SK-N-SH (cell line): ENCODE results near the gene FAT1. TPM values are rescaled to one million over a fixed set of nuclear protein-coding genes. Genes with fewer than 3 reads are reported as not detected.

Source experiments
- CTCF ChIA-PET: fragments of 300-600, 350-600 bp; formaldehyde crosslinking; extraction: SDS; loops from one replicate; lab custom pipeline; 2021; lab: Yijun Ruan, JAX
- POLR2A ChIA-PET: fragments of 350-600 bp; sonication (Branson Sonifier 250); formaldehyde crosslinking; extraction: SDS; loops from one replicate; lab custom pipeline; 2020; ENCODE audit warnings: antibody characterized with exemption, inconsistent platforms; lab: Yijun Ruan, JAX
- DNase-seq: peaks from one replicate; pipeline ENCODE4 v3.0.0; 2012
- H2AFZ ChIP-seq: fragments of 200-600 bp; sonication (generic); 2 replicates; pipeline ENCODE4 v1.8.1; 2016; ENCODE audit warnings: antibody characterized with exemption, mild to moderate bottlenecking, low read depth
- H3F3A ChIP-seq: fragments of 200-600 bp; sonication (generic); replicated peaks from 2 replicates; pipeline ENCODE3; 2016; ENCODE audit warnings: antibody characterized with exemption, mild to moderate bottlenecking; ENCODE audit not compliant: insufficient read depth
- H3K27ac ChIP-seq, 2 experiments: fragments of 200-500 bp in 1 of 2; fragments of 200-600 bp in 1 of 2; sonication (Bioruptor generic) in 1 of 2; sonication (generic), shearing (Covaris generic) in 1 of 2; 2 replicates each; pipeline versions ENCODE4 v1.5.1 to v1.6.1; 2014 to 2016; ENCODE audit warnings: low read depth in 2 of 2, inconsistent platforms in 1 of 2, low read length in 1 of 2, mild to moderate bottlenecking in 1 of 2, mixed read lengths in 1 of 2
- H3K27me3 ChIP-seq: fragments of 200-600 bp; sonication (generic), shearing (Covaris generic); 2 replicates; pipeline ENCODE4 v1.6.1; 2016; ENCODE audit warnings: mixed run types; ENCODE audit not compliant: insufficient read depth
- H3K36me3 ChIP-seq, 2 experiments: fragments of 200-500 bp in 1 of 2; fragments of 200-600 bp in 1 of 2; sonication (Bioruptor generic) in 1 of 2; sonication (generic) in 1 of 2; replicated peaks in 1 of 2; 2 replicates each; pipeline versions ENCODE3 to v1.5.1; 2014 to 2016; ENCODE audit warnings: low read length in 1 of 2, mild to moderate bottlenecking in 1 of 2; ENCODE audit not compliant: insufficient read depth in 2 of 2, control insufficient read depth in 1 of 2
- H3K4me1 ChIP-seq, 2 experiments: fragments of 200-500 bp in 1 of 2; fragments of 200-600 bp in 1 of 2; sonication (Bioruptor generic) in 1 of 2; sonication (generic), shearing (Covaris generic) in 1 of 2; 2 replicates each; pipeline versions ENCODE4 v1.5.1 to v1.6.1; 2014 to 2016; ENCODE audit warnings: low read depth in 1 of 2, low read length in 1 of 2, mixed run types in 1 of 2; ENCODE audit not compliant: insufficient read depth in 2 of 2, control insufficient read depth in 1 of 2
- H3K4me2 ChIP-seq: fragments of 200-600 bp; sonication (generic), shearing (Covaris generic); 2 replicates; pipeline ENCODE4 v1.6.1; 2017; ENCODE audit warnings: mixed run types
- H3K4me3 ChIP-seq, 2 experiments: fragments of 200-500 bp in 1 of 2; fragments of 200-600 bp in 1 of 2; sonication (Bioruptor generic) in 1 of 2; sonication (generic), shearing (Covaris generic) in 1 of 2; 2 replicates each; pipeline versions ENCODE4 v1.5.1 to v1.8.1; 2014 to 2016; ENCODE audit warnings: low read depth in 2 of 2, inconsistent platforms in 1 of 2, low read length in 1 of 2, mild to moderate bottlenecking in 1 of 2, mixed read lengths in 1 of 2, moderate library complexity in 1 of 2
- H3K79me2 ChIP-seq: fragments of 200-600 bp; sonication (generic); 2 replicates; pipeline ENCODE4 v1.8.1; 2017; ENCODE audit warnings: mild to moderate bottlenecking; ENCODE audit not compliant: insufficient read depth
- H3K9ac ChIP-seq: fragments of 200-600 bp; sonication (generic); 2 replicates; pipeline ENCODE4 v1.6.1; 2017; ENCODE audit warnings: mixed run types
- H3K9me2 ChIP-seq: fragments of 200-600 bp; sonication (generic); 2 replicates; pipeline ENCODE4 v1.6.1; 2017; ENCODE audit warnings: mixed run types
- H3K9me3 ChIP-seq: fragments of 200-600 bp; sonication (generic); 2 replicates; pipeline ENCODE4 v1.6.1; 2017; ENCODE audit warnings: mixed run types, mild to moderate bottlenecking, moderate library complexity
- H4K20me1 ChIP-seq: fragments of 200-600 bp; sonication (generic); 2 replicates; pipeline ENCODE4 v1.6.1; 2017; ENCODE audit warnings: mild to moderate bottlenecking, mixed run types; ENCODE audit not compliant: insufficient read depth
- CTCF ChIP-seq: fragments of 200-600 bp; sonication (generic); IDR thresholded peaks from 2 replicates; pipeline ENCODE4 v1.6.1; 2017; ENCODE audit warnings: antibody characterized with exemption, mild to moderate bottlenecking, moderate library complexity
- EP300 ChIP-seq, 2 experiments: IDR thresholded peaks; 2 replicates each; pipeline versions ENCODE4 v1.4.0 to v1.6.1; 2012; ENCODE audit warnings: borderline replicate concordance in 1 of 2, low read depth in 1 of 2, low read length in 1 of 2
- FOSL2 ChIP-seq: IDR thresholded peaks from 2 replicates; pipeline ENCODE4 v1.4.0; 2012; ENCODE audit warnings: low read depth, mild to moderate bottlenecking, moderate library complexity, borderline replicate concordance
- GABPA ChIP-seq: IDR thresholded peaks from 2 replicates; pipeline ENCODE4 v1.4.0; 2012; ENCODE audit warnings: low read depth, mild to moderate bottlenecking
- GATA2 ChIP-seq: sonication (generic); formaldehyde crosslinking; IDR thresholded peaks from 2 replicates; pipeline ENCODE4 v1.5.0; 2020; ENCODE audit warnings: mild to moderate bottlenecking, missing genetic modification reagents
- MAX ChIP-seq: IDR thresholded peaks from 2 replicates; pipeline ENCODE4 v1.4.0; 2012; ENCODE audit warnings: low read depth
- MEF2A ChIP-seq: IDR thresholded peaks from 2 replicates; pipeline ENCODE4 v1.4.0; 2012; ENCODE audit warnings: low read depth, borderline replicate concordance
- PBX3 ChIP-seq: IDR thresholded peaks from 2 replicates; pipeline ENCODE4; 2012
- POLR2AphosphoS5 ChIP-seq: IDR thresholded peaks from 2 replicates; pipeline ENCODE4 v1.6.1; 2012; ENCODE audit warnings: low read depth, low read length
- RAD21 ChIP-seq: IDR thresholded peaks from 2 replicates; pipeline ENCODE4 v1.6.1; 2012; ENCODE audit warnings: mild to moderate bottlenecking, low read length
- TEAD4 ChIP-seq: IDR thresholded peaks from 2 replicates; pipeline ENCODE4 v1.4.0; 2012; ENCODE audit warnings: mild to moderate bottlenecking, borderline replicate concordance; ENCODE audit not compliant: insufficient read depth
- USF1 ChIP-seq: IDR thresholded peaks from 2 replicates; pipeline ENCODE4 v1.4.0; 2012; ENCODE audit warnings: low read depth, borderline replicate concordance
- USF2 ChIP-seq: fragments of 150-350 bp; IDR thresholded peaks from 2 replicates; pipeline ENCODE4 v1.6.1; 2017; ENCODE audit warnings: antibody characterized with exemption, low read length, low read depth, borderline replicate concordance
- YY1 ChIP-seq: IDR thresholded peaks from 2 replicates; pipeline ENCODE4 v1.4.0; 2012; ENCODE audit warnings: low read depth, mild to moderate bottlenecking
- WGBS: methylation state at CpG from one replicate; pipeline ENCODE4 v1.1.6; 2017; ENCODE audit warnings: low lambda C conversion rate; 5-methylcytosine and 5-hydroxymethylcytosine counted together
- polyA plus RNA-seq, 3 experiments: library from polyadenylated mRNA; depleted of rRNA; stranded (reverse); fragments of >200 nt; gene quantifications; 2 replicates each; pipeline ENCODE4 v1.2.3, GENCODE V29; 2012

FAT1 gene
- polyA plus RNA-seq, 1 of the 3 experiments (the other 2 are of a cell fraction) = 41.3 TPM

GRCh38 chr4:186767794-186768193 is 44.1 kb upstream of the FAT1 start:
- Histone ChIP-seq H3K4me2 (no peak overlapping the region), H3K9me2 (no peaks in the 10 kb centered on the region), H3K4me1 (no peaks in the 10 kb centered on the region; a peak in 1 of 4 replicates), H3F3A (no peaks in the 10 kb centered on the region), H3K27ac (no peak overlapping the region), H2AFZ (no peak overlapping the region), H3K79me2 (no peaks in the 10 kb centered on the region), H3K36me3 (no peaks in the 10 kb centered on the region), H3K27me3 (no peaks in the 10 kb centered on the region), H3K9ac (no peak overlapping the region), H3K9me3 (no peaks in the 10 kb centered on the region), H4K20me1 (no peaks in the 10 kb centered on the region), H3K4me3 (no peak overlapping the region)
- 40% methylated on average over 4 of the region's 4 CpGs for WGBS
- no peak for DNase-seq
- POLR2A ChIA-PET = no interaction called here
- CTCF ChIA-PET = interaction anchor here (1.0 kb wide), 1 partner anchor 14 kb away, joined by 3 read pairs; no protein-coding TSS in a partner anchor
- TF ChIP-seq TEAD4 (no peak), MAX (no peak), MEF2A (no peak), RAD21 (no peak), USF2 (no peak), FOSL2 (no peak)

GRCh38 chr4:186765673-186766546 is 42.3 kb upstream of the FAT1 start:
- Histone ChIP-seq H3K36me3 (no peaks in the 10 kb centered on the region), H3K27me3 (no peaks in the 10 kb centered on the region), H3K4me2 (no peak overlapping the region), H3K4me1 (no peaks in the 10 kb centered on the region; a peak in 1 of 4 replicates), H3K27ac (no peak overlapping the region), H4K20me1 (no peaks in the 10 kb centered on the region), H3K4me3 (no peak overlapping the region), H3K79me2 (no peaks in the 10 kb centered on the region), H3K9me2 (no peaks in the 10 kb centered on the region), H3F3A (no peaks in the 10 kb centered on the region), H3K9me3 (no peaks in the 10 kb centered on the region), H2AFZ (no peak overlapping the region)
- WGBS = 41% methylated on average over 17 of the region's 18 CpGs
- CTCF ChIA-PET = no interaction called here
- DNase-seq = no peak
- no peak for TF ChIP-seq GABPA
- TF ChIP-seq PBX3 = no peak
- no peak for TF ChIP-seq POLR2AphosphoS5
- TF ChIP-seq USF2 = no peak
- TF ChIP-seq RAD21 = no peak
- no peak for TF ChIP-seq TEAD4
- TF ChIP-seq YY1 = no peak
- no peak for TF ChIP-seq EP300 (IDR thresholded peaks at IDR 0.05; ENCODE audit: borderline replicate concordance in 1 of 2, low read depth in 1 of 2, low read length in 1 of 2)
- no peak for TF ChIP-seq CTCF
- TF ChIP-seq USF1 = no peak
- no peak for TF ChIP-seq GATA2 (CRISPR knock-in tag)
- TF ChIP-seq, all 33 proteins: peak for 0
- POLR2A ChIA-PET = no interaction called here
- no peak overlapping the region for H3K9ac ChIP-seq
